DMS53 treated with DMSO at 0.1 percent for 48 hours (cell line): ENCODE data around the gene ATP8A2.
"Not testable (repeated sequence)": the region's sequence is repeated elsewhere in the genome, so short reads cannot be mapped to it uniquely, and the experiment has no call there.

ENCODE experiments used
- DNase-seq: peaks from one replicate; lab custom pipeline; 2025; ENCODE audit not compliant: unreplicated experiment; lab: John Stamatoyannopoulos, UW

The ATP8A2 gene

GRCh38 chr13:26058704-26059103 lies 686.9 kb downstream of the ATP8A2 start:
- DNase-seq: no peak

- no peak for DNase-seq
Measured at GRCh38 chr13:26060357-26060756, 688.6 kb downstream of the ATP8A2 start.

- DNase-seq: no peak
Measured at GRCh38 chr13:26061256-26061655, 689.5 kb downstream of the ATP8A2 start.

- no peak for DNase-seq
Measured at GRCh38 chr13:26061947-26062346, 690.2 kb downstream of the ATP8A2 start.

- peak; percentile 46 for DNase-seq
Measured at GRCh38 chr13:26062853-26063444, 691.2 kb downstream of the ATP8A2 start.

DNA sequence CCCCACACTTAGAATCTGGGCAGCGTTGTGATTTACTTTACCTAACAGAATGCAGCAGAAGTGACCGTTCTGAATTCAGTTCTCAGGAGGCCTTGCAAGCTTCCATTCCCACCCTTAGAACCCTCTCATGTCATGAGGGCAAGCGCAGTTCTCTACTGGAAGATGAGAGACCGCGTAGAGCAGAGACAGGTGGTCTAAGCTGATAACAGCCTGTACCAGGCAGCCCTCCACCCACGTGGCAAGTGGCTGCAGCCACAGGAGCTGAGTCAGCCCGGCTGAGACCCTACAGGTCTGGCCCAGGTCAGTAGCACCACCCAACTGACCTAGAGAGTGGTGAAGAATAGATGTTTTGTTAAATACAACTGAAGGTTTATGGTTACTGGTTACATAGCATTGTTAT lies 694.7 kb downstream of the ATP8A2 start:
- not testable (repeated sequence) for DNase-seq

DNA sequence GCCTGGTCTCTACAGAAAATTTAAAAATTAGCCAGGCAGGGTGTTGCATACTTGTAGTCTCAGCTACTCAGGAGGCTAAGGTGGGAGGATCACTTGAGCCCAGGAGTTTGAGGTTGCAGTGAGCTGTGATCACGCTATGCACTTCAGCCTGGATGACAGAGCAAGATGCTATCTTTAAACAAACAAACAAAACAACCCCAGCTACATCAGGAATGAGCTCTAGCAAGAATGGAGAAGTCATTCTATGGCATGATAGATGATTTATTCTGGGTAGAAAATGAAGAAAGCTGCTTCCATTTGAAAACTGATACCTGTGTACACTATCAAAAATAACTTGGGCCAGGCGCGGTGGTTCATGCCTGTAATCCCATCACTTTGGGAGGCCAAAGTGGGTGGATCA lies 695.8 kb downstream of the ATP8A2 start:
- DNase-seq: no peak

- DNase-seq: not testable (repeated sequence)
Measured at GRCh38 chr13:26068372-26068771, 696.6 kb downstream of the ATP8A2 start.

- DNase-seq: not testable (repeated sequence)
Measured at GRCh38 chr13:26069642-26070041, 697.9 kb downstream of the ATP8A2 start.

GRCh38 chr13:26071691-26072090 lies 699.9 kb downstream of the ATP8A2 start:
- DNase-seq: no peak

DNA sequence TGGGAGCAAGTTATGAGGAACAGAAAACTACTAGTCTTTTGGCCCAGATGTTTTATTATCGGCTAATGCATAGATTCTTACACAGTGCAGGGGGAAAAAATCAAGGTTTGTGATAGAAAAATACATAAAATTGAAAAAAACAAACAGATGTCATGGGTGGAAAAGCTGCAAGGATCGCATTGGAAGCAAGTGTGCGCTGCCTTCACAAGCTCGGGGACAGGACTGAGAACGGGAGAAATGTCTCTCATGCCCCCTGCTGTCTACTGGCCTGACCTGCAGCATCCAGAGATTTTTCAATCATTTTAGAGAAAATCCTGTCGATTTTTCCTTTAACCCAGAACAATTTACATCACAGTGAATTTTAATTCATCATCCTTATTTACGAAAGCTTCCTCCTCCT lies 700.6 kb downstream of the ATP8A2 start:
- DNase-seq: not testable (repeated sequence)

DNA sequence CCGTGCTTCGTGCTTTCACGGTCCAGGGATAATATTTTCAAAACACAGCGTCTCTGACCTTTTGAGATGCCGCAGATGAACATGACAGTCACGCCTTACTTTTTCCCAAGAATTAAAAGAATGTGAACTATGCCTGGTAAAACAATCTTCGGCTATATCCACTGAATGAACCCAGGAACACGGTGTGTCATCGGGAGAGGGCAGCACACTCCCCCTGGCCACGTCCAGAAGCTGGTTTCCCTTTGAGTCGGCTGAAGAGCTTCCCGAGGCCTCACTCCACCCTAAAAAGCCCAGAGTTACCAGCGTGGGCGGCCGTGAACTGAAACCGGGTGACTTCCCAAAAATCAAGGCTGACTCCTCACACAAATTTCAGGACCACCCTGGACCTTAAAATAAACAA lies 702.9 kb downstream of the ATP8A2 start:
- DNase-seq: no peak
